KG1 (cell line): ENCODE data around the gene CDC42EP2.

Experiments used
- DNase-seq: peaks from one replicate; lab custom pipeline; 2025; lab: John Stamatoyannopoulos, UW

The CDC42EP2 gene

DNA sequence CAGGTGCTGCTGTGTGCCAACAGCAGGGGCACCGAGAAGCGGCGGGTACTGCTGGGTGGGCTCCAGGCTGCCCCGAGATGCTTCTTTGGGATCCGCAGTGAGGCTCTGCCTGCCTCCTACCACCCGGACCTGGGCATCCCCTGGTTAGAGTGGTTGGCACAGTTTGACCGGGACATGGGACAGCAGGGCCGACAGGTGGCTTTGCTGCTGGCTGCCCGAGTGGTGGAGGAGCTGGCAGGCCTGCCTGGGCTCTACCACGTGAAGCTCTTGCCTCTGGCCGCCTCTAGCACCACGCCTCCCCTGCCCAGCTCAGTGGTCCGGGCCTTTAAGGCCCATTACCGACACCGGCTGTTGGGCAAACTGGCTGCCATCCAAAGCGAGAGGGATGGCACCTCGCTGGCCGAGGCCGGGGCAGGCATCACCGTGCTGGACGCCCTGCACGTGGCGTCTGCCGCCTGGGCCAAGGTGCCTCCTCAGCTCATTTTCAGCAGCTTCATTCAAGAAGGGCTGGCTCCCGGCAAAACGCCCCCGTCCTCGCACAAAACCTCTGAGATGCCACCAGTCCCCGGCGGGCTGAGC lies 41.8 kb downstream of the CDC42EP2 start:
- DNase-seq, result no peak

GRCh38 chr11:65357856-65358356 lies 43.2 kb downstream of the CDC42EP2 start:
- DNase-seq, result no peak

GRCh38 chr11:65362320-65362931 lies 47.8 kb downstream of the CDC42EP2 start:
- no peak for DNase-seq

- DNase-seq, result no peak
These were observed 48.3 kb downstream of the CDC42EP2 start for GRCh38 chr11:65362966-65363365.

DNA sequence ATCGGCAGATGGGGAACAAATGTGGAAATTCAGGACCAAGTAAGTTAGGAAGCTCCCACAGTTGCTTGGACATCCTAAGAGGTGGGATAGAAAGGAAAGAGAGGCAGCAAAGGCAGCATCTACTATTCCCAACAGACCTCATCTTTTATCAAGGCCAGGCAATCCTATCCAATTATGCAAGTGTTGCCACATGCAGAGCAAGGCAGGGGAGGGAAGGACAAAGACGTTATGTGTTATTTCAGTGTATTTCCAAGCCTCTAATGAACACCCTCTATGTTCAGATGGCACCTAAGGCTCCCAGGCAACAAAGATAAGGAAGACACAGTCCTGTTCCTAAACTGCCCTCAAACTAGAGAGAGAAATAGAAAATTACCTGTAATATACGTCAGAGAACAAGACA lies 49.1 kb downstream of the CDC42EP2 start:
- DNase-seq, result no peak

DNA sequence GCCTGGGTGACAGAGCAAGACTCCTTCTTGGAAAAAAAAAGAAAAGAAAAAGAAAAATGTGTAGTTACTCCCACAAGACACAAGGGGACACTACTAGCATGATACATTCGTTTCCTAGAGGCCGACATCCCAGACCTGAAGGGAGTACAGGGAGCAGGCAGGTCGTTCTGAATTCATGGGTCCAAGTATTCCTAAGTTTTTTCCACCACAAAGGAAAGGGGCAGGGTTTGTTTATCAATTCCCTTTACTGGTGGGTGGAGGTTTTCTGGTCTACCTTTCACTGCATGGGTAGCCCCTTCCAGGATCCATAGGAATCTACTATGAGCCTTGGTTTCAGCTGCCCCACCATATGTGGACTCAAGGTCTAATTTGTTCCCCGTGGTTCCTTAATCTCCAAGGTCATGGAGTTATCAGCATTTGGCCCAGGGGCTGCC lies 51.7 kb downstream of the CDC42EP2 start:
- peak; percentile 42 for DNase-seq

GRCh38 chr11:65370659-65371049 lies 56.0 kb downstream of the CDC42EP2 start:
- no peak for DNase-seq
